ENCODE measurements around the gene SYF2. TPM values are rescaled to one million over a fixed set of nuclear protein-coding genes. Genes with fewer than 3 reads are reported as not detected.

The SYF2 gene
- total and polyA plus RNA-seq, 9 donors: 38.2 to 141 (median 72.2) TPM

DNA sequence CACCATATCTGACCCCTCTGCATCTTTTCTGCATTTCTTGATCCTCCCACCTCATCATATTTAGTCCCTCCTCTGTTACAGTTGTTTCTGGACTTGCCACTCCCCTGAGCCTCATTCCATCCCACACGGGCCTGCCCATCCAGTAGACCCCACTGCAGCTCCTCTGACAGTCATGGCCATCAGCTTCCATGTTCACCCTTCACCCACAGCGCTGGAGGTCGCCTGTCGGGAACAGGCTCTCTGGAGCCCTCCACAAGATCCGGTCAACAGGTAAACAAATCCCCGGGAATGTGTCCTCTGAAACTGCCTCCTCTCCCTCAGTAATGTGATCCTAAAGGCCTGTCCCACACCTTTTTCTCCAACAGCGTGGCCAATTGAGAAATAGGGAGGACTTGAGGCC, 31.3 kb downstream of the SYF2 start:
- no peak for DNase-seq
- no peaks in the 10 kb centered on the region for H3K36me3 ChIP-seq
- intact Hi-C loops (cut with DNase I): loop anchor here in 1 of 4 donors (5.0 kb wide), 1 partner anchor 354 kb away; no protein-coding TSS in a partner anchor
- H3K9me3 ChIP-seq: no peaks in the 10 kb centered on the region
- TF ChIP-seq EP300 (IDR thresholded peaks at IDR 0.05) (no peak), POLR2A (IDR thresholded peaks at IDR 0.05) (no peak)
- TF ChIP-seq, protein P1, sequence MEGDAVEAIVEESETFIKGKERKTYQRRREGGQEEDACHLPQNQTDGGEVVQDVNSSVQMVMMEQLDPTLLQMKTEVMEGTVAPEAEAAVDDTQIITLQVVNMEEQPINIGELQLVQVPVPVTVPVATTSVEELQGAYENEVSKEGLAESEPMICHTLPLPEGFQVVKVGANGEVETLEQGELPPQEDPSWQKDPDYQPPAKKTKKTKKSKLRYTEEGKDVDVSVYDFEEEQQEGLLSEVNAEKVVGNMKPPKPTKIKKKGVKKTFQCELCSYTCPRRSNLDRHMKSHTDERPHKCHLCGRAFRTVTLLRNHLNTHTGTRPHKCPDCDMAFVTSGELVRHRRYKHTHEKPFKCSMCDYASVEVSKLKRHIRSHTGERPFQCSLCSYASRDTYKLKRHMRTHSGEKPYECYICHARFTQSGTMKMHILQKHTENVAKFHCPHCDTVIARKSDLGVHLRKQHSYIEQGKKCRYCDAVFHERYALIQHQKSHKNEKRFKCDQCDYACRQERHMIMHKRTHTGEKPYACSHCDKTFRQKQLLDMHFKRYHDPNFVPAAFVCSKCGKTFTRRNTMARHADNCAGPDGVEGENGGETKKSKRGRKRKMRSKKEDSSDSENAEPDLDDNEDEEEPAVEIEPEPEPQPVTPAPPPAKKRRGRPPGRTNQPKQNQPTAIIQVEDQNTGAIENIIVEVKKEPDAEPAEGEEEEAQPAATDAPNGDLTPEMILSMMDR (IDR thresholded peaks at IDR 0.05): no peak
- H3K27me3 ChIP-seq: no peaks in the 10 kb centered on the region
- H3K4me1 ChIP-seq (ENCODE audit: insufficient read depth): no peaks in the 10 kb centered on the region
- H3K27ac ChIP-seq: no peak overlapping the region
- WGBS, 3 donors: 66 to 76% (median 76%) methylated on average over 7 of the region's 7 CpGs
- H3K4me3 ChIP-seq: no peak overlapping the region

DNA sequence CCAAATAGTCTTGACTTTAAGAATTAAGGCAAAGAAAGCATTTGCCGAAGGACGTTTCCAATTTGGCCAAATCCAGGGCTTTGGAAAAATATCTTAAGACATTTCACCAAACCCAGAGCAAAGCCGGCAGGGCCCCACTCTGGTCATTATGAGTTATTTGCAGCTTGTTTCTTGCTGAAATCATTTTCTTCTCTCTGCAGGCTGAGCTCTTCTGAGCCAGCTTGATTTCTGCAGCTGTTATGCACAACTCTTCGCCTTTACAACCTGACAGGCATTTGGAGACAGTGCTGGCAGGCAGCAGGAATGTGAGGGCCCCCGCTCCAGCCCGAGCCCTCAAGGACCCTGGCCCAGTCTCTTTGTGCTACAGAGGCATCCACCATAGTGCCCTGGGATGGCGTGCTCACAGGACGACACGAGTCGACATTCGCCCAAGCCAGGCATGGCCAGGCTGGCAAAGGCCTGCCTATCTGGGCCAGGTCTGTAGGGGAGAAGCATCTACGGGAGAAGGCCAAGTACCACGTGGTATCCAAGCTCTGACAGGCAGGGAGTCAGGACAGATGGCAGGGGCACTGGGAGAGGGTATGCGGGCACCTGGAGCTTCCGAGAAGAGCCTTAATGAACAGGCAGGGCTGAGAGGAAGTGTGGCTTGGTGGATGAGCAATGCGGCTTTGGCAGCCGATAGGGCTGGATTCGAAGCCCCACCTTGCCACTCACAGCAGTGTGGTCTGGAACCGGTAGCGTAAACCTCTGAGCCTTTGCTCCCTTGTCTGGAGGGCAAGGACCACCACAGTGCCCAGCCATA, 32.3 kb downstream of the SYF2 start:
- 62 to 65% (median 65%) methylated on average over 20 of the region's 20 CpGs for WGBS, 3 donors
- DNase-seq: no peak
- Histone ChIP-seq H3K9me3 (no peaks in the 10 kb centered on the region), H3K27ac (no peak overlapping the region), H3K4me1 (ENCODE audit: insufficient read depth) (no peaks in the 10 kb centered on the region), H3K4me3 (no peak overlapping the region), H3K27me3 (no peaks in the 10 kb centered on the region), H3K36me3 (no peaks in the 10 kb centered on the region)
- intact Hi-C loops (cut with DNase I): loop anchor here in 2 of 4 donors (5.0 kb wide), 2 partner anchors 338 to 353 kb away; no protein-coding TSS in a partner anchor
- TF ChIP-seq POLR2A (IDR thresholded peaks at IDR 0.05): no peak

DNA sequence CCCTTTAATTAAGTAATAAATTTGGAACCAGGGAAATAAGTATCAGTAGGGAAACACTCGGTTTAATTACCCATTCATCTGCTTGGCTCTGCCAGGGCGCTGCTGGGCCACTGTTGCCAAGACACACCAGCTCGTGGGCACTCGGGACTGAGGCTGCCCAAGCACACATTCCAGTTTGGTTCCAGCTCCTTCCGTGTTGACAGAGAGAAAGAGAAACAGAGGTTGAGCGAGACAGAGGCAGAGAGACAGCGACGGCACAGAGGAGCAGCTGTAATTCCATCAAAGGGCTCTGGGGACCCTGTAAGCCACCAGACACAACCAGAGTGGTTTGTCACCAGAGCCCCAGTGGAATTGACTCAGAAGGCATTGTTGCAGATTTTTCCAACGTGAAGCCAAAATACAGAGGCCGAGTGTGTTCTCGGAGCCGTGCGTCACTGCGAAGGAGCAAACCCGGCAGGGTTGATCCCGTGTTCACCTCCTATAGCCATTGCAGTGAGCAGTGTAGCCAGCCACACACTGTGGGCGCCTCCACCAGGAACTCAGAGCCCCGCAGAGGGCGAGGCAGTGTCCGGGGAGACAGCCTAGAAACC, 33.5 kb downstream of the SYF2 start:
- WGBS, 3 donors: 74 to 80% (median 75%) methylated on average over 20 of the region's 20 CpGs
- no peak for TF ChIP-seq POLR2A (IDR thresholded peaks at IDR 0.05)
- TF ChIP-seq, protein P1 (IDR thresholded peaks at IDR 0.05): no peak
- no peak for TF ChIP-seq EP300 (IDR thresholded peaks at IDR 0.05)
- DNase-seq: no peak

DNA sequence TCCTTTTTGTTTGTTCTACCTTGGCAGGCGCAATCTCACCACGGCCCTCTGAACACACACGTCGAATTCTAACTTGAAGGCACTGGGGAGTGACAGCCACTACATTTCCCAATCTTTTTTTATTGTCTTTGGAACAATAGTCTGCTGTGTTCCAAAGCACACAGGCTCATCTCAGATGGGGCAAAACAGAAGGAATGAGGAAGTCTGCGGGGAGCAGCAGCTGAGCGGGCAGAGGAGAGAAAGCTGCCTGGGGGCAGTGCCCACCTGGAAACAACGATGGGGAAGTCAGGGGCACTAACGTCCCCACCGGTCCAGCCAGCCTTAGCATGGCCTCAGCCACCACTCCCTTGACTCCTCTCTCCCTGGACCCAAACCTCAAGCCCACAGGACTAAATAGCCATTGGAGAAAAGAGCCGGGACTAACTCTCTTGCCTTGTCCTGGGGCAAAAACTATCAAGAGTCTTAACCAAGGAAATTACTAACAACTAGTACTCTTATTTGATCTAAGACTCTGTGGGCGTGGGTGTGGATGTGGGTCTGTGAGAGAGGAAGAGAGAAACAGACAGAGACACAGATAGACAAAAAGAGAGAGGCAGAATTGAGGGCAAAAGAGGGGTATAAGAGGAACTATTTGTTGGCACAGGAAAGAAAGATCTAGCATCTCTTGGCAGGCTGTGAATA, 34.2 kb downstream of the SYF2 start:
- 44 to 58% (median 54%) methylated on average over 11 of the region's 11 CpGs for WGBS, 3 donors
- H3K27me3 ChIP-seq: no peaks in the 10 kb centered on the region
- H3K36me3 ChIP-seq: no peaks in the 10 kb centered on the region
- H3K27ac ChIP-seq: no peak overlapping the region
- no peaks in the 10 kb centered on the region for H3K4me1 ChIP-seq (ENCODE audit: insufficient read depth)
- H3K4me3 ChIP-seq: no peak overlapping the region
- intact Hi-C loops (cut with DNase I): loop anchor here in 1 of 4 donors (5.0 kb wide), 1 partner anchor 336 kb away; no protein-coding TSS in a partner anchor
- H3K9me3 ChIP-seq: no peaks in the 10 kb centered on the region
- DNase-seq: no peak
- TF ChIP-seq POLR2A (IDR thresholded peaks at IDR 0.05) (no peak), EP300 (IDR thresholded peaks at IDR 0.05) (no peak)
- TF ChIP-seq, protein P1 (IDR thresholded peaks at IDR 0.05): no peak

More for the DNA sequence above, 33.5 kb downstream of the SYF2 start:
- no peaks in the 10 kb centered on the region for H3K36me3 ChIP-seq
- H3K4me3 ChIP-seq: no peak overlapping the region
- no peaks in the 10 kb centered on the region for H3K27me3 ChIP-seq
- no peaks in the 10 kb centered on the region for H3K4me1 ChIP-seq (ENCODE audit: insufficient read depth)
- intact Hi-C loops (cut with DNase I): loop anchor here in 1 of 4 donors (5.0 kb wide), 1 partner anchor 336 kb away; no protein-coding TSS in a partner anchor
- H3K27ac ChIP-seq: no peak overlapping the region
- H3K9me3 ChIP-seq: no peaks in the 10 kb centered on the region
